HK-2 (cell line): Measurements from ENCODE around the gene DCBLD2.

Experiments used
- DNase-seq: peaks from one replicate; pipeline ENCODE4 v3.0.0-alpha.2; 2018; ENCODE audit not compliant: unreplicated experiment

The DCBLD2 gene, protein sequence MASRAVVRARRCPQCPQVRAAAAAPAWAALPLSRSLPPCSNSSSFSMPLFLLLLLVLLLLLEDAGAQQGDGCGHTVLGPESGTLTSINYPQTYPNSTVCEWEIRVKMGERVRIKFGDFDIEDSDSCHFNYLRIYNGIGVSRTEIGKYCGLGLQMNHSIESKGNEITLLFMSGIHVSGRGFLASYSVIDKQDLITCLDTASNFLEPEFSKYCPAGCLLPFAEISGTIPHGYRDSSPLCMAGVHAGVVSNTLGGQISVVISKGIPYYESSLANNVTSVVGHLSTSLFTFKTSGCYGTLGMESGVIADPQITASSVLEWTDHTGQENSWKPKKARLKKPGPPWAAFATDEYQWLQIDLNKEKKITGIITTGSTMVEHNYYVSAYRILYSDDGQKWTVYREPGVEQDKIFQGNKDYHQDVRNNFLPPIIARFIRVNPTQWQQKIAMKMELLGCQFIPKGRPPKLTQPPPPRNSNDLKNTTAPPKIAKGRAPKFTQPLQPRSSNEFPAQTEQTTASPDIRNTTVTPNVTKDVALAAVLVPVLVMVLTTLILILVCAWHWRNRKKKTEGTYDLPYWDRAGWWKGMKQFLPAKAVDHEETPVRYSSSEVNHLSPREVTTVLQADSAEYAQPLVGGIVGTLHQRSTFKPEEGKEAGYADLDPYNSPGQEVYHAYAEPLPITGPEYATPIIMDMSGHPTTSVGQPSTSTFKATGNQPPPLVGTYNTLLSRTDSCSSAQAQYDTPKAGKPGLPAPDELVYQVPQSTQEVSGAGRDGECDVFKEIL

DNA sequence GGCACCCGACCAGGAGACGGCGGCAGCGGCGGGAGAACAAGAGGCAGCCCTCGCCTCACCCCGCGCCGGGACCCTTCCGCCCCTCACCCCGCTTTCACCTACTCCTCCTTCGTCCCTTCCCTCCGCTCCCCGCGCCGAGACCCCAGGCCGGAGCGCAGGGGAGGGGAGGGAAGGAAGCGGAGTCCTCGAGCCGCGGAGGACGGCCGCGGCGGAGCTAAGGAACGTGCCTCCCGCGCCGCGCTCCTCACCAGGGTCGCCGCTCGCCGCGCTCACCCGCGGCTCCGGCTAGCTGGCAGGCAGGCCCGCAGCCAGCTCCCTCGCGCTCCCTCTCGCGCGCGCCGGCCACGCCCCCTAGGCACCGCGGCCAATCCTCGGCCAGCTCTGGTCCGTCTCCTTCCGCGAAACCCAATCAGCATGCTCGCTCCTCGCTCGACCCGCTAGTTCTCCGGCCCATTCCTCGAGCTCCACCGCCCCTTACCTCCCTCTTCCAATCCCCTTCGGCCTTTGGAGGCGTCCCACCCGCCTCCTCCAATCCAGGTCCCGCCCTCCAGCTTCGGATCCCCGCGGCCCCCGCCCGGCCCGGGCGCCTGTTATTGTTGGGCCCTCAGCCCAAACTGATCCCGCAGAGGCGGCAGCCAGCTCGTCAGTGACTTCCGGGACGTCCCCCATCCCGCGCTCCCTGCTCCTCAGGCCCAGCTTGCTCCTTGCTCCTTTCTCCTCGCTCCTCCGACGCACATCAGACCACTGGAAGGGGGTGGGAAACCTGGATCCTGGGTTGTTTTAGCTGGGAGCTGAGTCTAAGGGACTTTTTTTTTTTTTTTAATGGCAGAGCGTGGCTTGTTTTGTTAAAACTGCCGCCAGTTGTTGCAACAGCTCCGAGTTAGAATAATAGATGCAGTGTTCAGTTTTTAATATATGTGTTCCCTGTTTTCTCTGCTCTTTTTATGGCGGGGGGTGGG, at the start of gene DCBLD2:
Gene DCBLD2 (minus strand): TSS at position 304 of the 959 bp plus-strand sequence. CDS start 369 bp downstream, outside the sequence.
- DNase-seq, result peak; percentile 100

- no peak for DNase-seq
These were observed 44.2 kb upstream of the DCBLD2 start for GRCh38 chr3:98945666-98946065.

DNA sequence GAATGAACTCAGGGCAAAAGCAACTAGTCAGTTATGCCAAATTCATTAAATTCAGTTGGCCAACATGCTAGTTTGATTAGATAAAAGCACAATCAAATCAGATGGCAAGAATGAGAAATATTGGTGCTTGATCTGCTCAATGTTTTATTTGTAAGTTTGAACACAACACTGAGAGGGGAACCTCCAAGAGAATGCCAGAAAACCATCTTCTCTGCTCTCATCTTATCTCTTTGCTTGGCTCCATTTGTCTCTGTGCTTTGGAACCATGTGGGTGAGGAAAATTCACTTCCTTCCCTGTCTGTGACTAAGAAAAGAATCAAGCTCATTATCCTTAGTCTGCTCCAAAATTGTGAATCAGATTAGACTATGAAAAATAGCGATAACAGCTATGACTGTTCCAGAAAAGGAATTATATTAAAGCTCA, 43.6 kb upstream of the DCBLD2 start:
- no peak for DNase-seq

DNA sequence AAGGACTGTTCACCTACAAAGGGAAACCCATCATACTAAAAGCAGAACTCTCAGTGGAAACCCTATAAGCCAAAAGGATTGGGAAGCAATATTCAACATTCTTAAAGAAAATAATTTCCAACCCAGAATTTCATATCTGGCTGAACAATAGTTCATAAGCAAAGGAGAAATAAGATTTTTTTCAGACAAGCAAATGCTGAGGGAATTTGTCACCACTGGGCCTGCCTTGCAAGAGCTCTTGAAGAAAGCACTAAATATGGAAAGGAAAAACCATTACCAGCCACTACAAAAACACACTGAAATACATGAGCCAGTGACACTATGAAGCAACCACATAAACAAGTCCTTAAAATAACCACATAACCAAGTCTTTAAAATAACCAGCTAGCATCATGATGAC, 28.9 kb upstream of the DCBLD2 start:
- DNase-seq, result no peak

DNA sequence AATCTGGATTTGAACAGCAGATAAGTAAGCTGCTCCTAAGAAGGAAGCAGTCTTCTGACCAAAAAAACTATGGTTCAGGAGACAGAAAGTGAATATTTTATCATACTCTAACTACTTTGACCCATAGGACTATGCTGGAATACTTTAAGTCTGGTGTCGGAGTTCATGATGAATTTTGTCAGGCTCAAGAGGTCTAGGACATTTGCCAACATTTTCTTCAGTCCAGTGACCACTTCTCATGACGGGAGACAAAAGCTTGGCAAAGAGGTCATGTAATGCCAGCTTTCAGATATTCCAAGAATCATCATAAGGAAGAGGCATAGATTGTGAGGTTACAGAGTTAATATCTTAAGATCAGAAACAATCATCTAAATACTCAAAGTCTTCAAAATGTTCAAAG, 20.5 kb upstream of the DCBLD2 start:
- DNase-seq, result no peak

DNA sequence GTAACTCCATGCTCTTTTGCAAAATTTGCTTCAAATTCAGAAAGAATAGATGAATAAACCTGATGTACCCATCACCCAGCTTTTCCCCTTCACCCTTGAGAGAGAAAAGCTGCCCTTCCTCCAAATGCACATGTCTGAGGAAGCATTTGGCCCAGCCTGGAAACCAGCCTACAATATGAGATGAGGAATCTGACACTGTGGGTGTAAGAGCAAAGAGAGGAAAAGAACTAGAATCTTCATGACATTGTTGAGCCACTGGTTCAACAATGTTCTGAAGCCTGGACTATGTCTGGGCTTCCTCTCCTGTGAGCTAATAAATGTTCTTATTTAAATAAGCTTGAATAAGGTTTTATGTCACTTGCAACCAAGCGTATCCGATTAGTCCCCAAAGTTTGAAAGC, 18.7 kb upstream of the DCBLD2 start:
- DNase-seq, result no peak

DNA sequence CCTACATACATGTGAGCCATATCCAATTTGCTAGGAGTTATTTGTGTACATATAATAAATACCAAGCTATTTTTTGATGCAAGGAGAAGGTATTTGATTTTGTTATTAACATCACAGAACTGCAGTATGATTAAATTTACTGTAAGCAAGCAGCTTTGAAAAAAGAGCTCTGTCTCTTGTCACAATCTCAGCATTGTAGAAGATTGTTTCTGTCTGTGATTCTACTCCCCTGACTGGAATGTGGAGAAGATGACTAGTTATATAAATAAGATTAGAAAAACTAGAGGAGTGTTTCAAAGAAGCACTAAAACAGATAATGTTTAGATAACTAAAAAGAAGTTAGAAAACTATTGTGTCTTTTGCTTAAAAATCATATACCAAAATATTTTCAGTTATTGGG, 17.1 kb upstream of the DCBLD2 start:
- no peak for DNase-seq

- no peak for DNase-seq
These were observed 16.1 kb upstream of the DCBLD2 start for GRCh38 chr3:98917608-98918007.

GRCh38 chr3:98914210-98915080, 12.9 kb upstream of the DCBLD2 start:
- no peak for DNase-seq

- DNase-seq, result no peak
These were observed 11.0 kb upstream of the DCBLD2 start for GRCh38 chr3:98912448-98912847.

DNA sequence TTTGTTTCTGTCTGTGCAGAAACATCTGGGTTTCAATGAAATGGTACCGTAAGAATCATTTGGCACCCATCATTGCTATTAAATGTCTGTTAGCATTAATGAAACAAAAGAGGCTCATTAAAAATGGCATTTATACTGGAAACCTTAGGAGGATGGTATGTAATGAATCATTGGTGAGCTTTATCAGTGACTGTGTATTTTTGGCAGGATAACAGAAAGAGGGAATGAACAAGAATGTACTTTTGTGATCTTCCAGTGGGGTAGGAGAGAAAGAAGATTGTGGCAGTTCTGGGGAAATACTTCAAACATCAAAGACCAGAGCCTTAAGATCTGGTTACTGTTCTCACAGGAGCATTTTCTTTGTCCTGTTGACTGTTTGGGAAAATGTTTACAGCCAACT, 4.7 kb upstream of the DCBLD2 start:
- no peak for DNase-seq

GRCh38 chr3:98903705-98904481, 2.4 kb upstream of the DCBLD2 start:
- DNase-seq, result no peak

DNA sequence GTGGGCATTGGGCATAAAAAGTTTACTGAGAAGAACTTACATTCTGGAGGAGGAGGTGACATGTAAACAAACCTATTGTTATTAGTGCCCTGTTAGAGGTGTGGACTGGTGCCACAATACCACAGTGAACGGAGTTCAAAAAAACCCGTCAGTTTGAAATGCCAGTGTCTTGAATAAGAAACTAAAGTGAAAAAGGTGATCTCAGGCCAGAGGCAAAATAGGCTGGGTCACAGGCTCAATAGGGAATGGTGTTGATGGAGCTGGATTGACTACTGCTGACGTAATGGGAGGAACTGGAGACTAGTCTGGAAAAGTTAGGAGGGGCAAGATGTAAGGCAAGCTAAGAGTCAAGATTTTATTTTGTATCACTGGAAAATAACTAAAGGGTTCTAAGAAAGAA, 1.6 kb upstream of the DCBLD2 start:
- no peak for DNase-seq

DNA sequence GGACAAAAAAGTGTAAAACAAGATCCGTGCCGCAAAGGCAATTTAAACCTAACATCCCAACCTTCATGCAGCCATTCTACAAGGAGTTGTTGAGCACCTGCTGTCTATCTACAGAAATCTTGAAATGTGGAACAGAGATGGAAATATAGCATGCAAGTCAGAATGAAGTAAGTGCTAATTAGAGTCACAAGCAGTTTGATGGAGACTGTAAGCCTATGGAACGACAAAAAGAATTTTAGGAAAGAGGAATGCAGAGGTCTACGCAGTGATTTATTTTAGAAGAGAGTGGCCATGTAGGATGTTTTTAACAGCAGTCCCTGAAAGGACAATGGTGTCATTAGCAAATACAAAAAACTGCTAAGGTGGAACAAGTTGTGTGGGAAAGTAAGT, 851 bp upstream of the DCBLD2 start:
- DNase-seq, result no peak

DNA sequence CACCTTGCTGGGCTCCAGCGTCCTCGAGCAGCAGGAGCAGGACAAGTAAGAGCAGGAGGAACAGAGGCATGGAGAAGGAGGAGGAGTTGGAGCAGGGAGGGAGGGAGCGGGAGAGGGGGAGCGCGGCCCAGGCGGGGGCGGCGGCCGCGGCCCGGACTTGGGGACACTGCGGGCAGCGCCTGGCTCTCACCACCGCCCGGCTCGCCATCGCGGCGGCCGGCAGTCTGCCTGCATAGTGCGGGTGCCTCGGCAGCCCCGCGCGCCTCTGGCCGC, 440 bp downstream of the DCBLD2 start:
- peak; percentile 69 for DNase-seq

GRCh38 chr3:98900265-98901118, 1.0 kb downstream of the DCBLD2 start:
- DNase-seq, result no peak

DNA sequence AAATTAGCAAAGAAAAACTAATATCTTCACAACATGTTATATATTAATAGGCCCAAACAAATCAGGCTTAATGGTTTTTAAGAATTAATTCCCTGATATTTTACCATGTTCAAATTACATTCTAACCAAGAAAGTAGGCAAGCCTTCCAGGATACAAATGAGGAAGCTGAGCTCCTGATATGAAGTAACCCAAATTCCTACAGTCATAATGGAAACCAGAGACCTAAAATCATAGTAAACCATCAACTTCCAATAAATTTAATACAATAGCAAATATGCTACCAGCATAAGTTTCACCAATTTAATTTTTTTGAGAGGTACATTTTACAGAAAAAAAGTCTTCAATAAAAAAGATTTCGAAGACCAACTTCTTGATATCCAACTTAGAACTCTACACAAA, 3.8 kb downstream of the DCBLD2 start:
- DNase-seq, result no peak

DNA sequence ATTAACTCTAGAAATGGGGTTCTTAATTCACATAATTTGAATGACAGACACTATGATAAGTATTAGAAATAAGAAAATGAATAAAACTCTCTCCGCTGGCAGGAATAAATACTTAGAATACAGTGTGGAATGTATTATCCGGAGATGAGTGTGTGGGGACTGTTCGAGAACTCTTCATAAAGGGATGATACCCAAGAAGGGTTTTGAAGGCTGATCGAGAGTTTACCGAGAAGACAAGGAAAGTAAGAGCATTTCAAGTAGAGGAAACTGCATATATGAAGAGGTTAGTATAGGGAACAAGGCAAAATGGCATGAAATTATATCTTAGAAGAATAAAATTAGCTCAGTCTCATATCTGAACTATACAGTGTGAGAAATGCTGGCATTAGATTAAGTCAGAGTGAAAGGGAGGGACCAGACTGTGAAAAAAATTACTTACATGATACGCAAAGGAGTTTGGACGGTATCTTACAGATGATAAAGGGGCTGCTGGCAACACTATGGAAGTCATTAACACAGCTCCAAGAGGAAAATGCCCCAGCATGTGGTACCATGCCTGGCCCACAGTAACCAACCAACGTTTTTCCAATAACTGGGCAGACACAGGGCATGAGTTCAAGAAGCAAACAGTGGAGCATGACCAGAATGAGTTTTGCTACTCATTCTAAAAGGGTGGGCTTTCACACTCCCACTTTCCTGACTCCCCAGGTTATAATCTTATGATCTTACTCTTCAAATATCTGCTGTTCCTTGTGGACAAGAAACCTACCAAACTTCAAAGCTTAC, 6.5 kb downstream of the DCBLD2 start:
- no peak for DNase-seq

DNA sequence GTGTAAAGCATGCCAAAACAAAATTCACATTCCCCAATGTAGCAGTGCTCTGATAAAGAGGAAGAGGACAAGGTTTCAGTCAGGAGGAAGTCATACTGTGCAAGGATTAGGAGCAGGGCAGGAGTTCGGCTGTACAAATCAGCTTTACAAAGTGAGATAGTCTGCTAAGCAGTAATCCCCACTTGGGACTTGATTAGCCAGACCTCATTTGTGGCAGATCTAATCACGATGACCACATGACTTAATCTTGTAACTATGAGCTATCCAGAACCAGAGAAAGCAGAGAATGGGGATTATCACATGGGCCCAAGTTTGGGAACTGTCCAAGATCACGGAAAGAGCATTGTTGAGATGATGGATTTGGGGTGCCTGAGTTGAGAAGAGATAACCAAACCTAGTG, 7.8 kb downstream of the DCBLD2 start:
- no peak for DNase-seq
